Panc1 (cell line): ENCODE results near the gene OPN1SW. TPM values are rescaled to one million over a fixed set of nuclear protein-coding genes. Genes with fewer than 3 reads are reported as not detected.
A peak's percentile ranks its signal among the peaks of the same experiment; 100 is the strongest.

Source experiments
- ATAC-seq: fragments of 200-7000 bp; cut with Tn5 transposase; 2 replicates; pipeline ENCODE4 v1.9.1; 2020; ENCODE audit warnings: mild to moderate bottlenecking, moderate library complexity
- BruUV-seq: library from RNA; stranded (reverse); fragments of 400-500 nt; replicated peaks from 2 replicates; lab custom pipeline; 2021; lab: Mats Ljungman, UMichigan
- CTCF ChIA-PET: fragments of 300-600 bp; sonication (Branson Sonifier 250); formaldehyde crosslinking; loops from one replicate; lab custom pipeline; 2022; ENCODE audit warnings: antibody characterized with exemption; lab: Charles Lee
- POLR2A ChIA-PET: fragments of 300-600 bp; sonication (Branson Sonifier 250); formaldehyde crosslinking; loops from one replicate; lab custom pipeline; 2022; ENCODE audit warnings: antibody characterized with exemption; lab: Charles Lee
- DNase-seq: peaks from one replicate; pipeline ENCODE4 v3.0.0-alpha.2; 2010; ENCODE audit warnings: low read depth, low spot score
- H3K27ac ChIP-seq: 2 replicates; pipeline ENCODE4 v1.5.1; 2011; ENCODE audit warnings: mild to moderate bottlenecking, low read length, inconsistent platforms
- H3K27me3 ChIP-seq: fragments of 200-500 bp; sonication (Bioruptor generic); 2 replicates; pipeline ENCODE4 v1.6.0; 2014; ENCODE audit warnings: low read length, inconsistent platforms; ENCODE audit not compliant: control insufficient read depth, insufficient read depth
- H3K36me3 ChIP-seq: fragments of 200-500 bp; sonication (Bioruptor generic); 2 replicates; pipeline ENCODE4 v1.5.1; 2014; ENCODE audit warnings: inconsistent platforms, mild to moderate bottlenecking, low read length, moderate library complexity; ENCODE audit not compliant: control insufficient read depth, insufficient read depth
- H3K4me1 ChIP-seq: 2 replicates; pipeline ENCODE4 v1.5.1; 2011; ENCODE audit warnings: inconsistent platforms, mild to moderate bottlenecking, low read length, moderate library complexity; ENCODE audit not compliant: control insufficient read depth, insufficient read depth
- H3K4me3 ChIP-seq, 2 experiments: 2 replicates each; pipeline ENCODE4 v1.5.1; 2011 to 2012; ENCODE audit warnings: low read depth in 2 of 2, low read length in 2 of 2, mild to moderate bottlenecking in 2 of 2, inconsistent platforms in 1 of 2, moderate library complexity in 1 of 2
- H3K9me3 ChIP-seq: fragments of 200-500 bp; sonication (Bioruptor generic); 2 replicates; pipeline ENCODE4 v1.5.1; 2014; ENCODE audit warnings: low read depth, mild to moderate bottlenecking, inconsistent platforms, low read length, moderate library complexity; ENCODE audit not compliant: control insufficient read depth, insufficient read depth
- POLR2AphosphoS5 ChIP-seq: IDR thresholded peaks from 2 replicates; pipeline ENCODE4 v1.6.1; 2012; ENCODE audit warnings: mild to moderate bottlenecking, low read depth, low read length, moderate library complexity
- SIN3A ChIP-seq: IDR thresholded peaks from 2 replicates; pipeline ENCODE4 v1.6.1; 2012; ENCODE audit warnings: low read depth, mild to moderate bottlenecking, low read length, moderate library complexity, borderline replicate concordance; ENCODE audit not compliant: insufficient read depth
- TCF7L2 ChIP-seq: IDR thresholded peaks from 2 replicates; pipeline ENCODE4 v1.6.1; 2011; ENCODE audit warnings: mild to moderate bottlenecking, low read depth, low read length, inconsistent platforms
- in situ Hi-C: cut with HindIII; loops from 2 replicates; pipeline ENCODE4 v1.10.0; 2016; ENCODE audit warnings: low sequenced_read_pairs, low pct_unique_long_range_greater_than_20kb
- intact Hi-C: fragments of 100-400 bp; cut with micrococcal nuclease; formaldehyde crosslinking; loops from one replicate; pipeline ENCODE4 v1.10.0; 2022; ENCODE audit not compliant: unreplicated experiment
- total RNA-seq: library from RNA; stranded (reverse); gene quantifications from one replicate; pipeline ENCODE4 v1.2.1, GENCODE V29; 2021; ENCODE audit not compliant: unreplicated experiment
- TF ChIP-seq, protein P1 (sequence below), 2 experiments: IDR thresholded peaks; 2 replicates each; pipeline ENCODE4 v1.6.1; 2011 to 2012; ENCODE audit warnings: low read depth in 2 of 2, control low read depth in 1 of 2, low read length in 1 of 2, mild to moderate bottlenecking in 1 of 2, moderate library complexity in 1 of 2; ENCODE audit not compliant: insufficient read depth in 1 of 2
- TF ChIP-seq, protein P2 (sequence below): fragments of 450-650 bp; IDR thresholded peaks from 2 replicates; pipeline ENCODE4 v1.5.1; 2017; ENCODE audit warnings: mild to moderate bottlenecking

Gene OPN1SW
- total RNA-seq, 1 experiment from 2014 or later = not detected

DNA sequence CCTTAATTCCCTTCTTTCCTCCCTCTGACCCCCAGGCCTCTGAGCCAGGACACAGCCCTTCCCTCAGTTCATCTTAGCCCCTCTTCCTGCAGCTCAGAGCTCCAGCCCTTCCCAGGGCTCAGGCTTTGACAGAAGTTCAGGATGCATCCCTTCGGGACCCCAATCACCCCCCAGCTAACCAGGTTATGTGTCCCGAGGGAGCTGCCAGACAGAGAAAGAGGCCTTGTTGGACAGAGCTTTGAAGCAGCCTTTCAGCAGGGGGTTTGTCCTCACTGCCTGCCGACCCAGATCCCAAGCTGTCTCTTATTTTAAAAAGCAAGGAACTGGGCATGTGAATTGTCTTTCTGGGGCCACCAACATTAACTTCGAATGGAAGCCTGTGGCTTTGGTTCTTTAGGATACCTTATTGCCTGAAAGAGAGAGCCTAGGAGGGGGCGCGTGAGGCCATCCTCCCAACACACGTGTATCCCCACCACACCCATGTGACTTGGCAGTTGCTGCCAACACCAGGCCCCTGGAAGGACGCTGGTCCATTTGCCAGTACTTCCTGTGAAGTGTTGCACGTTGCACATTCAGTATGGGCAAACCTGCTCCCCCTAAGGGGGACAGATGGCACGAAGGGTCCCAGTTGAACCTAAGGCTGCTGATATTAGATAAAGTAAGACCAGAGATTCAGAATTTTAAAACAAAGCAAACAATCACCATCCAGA lies 17.0 kb upstream of the OPN1SW start:
- TF ChIP-seq, protein P1, sequence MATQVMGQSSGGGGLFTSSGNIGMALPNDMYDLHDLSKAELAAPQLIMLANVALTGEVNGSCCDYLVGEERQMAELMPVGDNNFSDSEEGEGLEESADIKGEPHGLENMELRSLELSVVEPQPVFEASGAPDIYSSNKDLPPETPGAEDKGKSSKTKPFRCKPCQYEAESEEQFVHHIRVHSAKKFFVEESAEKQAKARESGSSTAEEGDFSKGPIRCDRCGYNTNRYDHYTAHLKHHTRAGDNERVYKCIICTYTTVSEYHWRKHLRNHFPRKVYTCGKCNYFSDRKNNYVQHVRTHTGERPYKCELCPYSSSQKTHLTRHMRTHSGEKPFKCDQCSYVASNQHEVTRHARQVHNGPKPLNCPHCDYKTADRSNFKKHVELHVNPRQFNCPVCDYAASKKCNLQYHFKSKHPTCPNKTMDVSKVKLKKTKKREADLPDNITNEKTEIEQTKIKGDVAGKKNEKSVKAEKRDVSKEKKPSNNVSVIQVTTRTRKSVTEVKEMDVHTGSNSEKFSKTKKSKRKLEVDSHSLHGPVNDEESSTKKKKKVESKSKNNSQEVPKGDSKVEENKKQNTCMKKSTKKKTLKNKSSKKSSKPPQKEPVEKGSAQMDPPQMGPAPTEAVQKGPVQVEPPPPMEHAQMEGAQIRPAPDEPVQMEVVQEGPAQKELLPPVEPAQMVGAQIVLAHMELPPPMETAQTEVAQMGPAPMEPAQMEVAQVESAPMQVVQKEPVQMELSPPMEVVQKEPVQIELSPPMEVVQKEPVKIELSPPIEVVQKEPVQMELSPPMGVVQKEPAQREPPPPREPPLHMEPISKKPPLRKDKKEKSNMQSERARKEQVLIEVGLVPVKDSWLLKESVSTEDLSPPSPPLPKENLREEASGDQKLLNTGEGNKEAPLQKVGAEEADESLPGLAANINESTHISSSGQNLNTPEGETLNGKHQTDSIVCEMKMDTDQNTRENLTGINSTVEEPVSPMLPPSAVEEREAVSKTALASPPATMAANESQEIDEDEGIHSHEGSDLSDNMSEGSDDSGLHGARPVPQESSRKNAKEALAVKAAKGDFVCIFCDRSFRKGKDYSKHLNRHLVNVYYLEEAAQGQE (IDR thresholded peaks at IDR 0.05; ENCODE audit: insufficient read depth in 1 of 2, low read depth in 2 of 2, low read length in 1 of 2) = no peak
- TF ChIP-seq, protein P2, sequence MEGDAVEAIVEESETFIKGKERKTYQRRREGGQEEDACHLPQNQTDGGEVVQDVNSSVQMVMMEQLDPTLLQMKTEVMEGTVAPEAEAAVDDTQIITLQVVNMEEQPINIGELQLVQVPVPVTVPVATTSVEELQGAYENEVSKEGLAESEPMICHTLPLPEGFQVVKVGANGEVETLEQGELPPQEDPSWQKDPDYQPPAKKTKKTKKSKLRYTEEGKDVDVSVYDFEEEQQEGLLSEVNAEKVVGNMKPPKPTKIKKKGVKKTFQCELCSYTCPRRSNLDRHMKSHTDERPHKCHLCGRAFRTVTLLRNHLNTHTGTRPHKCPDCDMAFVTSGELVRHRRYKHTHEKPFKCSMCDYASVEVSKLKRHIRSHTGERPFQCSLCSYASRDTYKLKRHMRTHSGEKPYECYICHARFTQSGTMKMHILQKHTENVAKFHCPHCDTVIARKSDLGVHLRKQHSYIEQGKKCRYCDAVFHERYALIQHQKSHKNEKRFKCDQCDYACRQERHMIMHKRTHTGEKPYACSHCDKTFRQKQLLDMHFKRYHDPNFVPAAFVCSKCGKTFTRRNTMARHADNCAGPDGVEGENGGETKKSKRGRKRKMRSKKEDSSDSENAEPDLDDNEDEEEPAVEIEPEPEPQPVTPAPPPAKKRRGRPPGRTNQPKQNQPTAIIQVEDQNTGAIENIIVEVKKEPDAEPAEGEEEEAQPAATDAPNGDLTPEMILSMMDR = no peak
- TF ChIP-seq POLR2AphosphoS5 (no peak), SIN3A (no peak), TCF7L2 (no peak)
- no peak for DNase-seq
- Histone ChIP-seq H3K4me1 (no peaks in the 10 kb centered on the region; the same call in 1 of the 2 replicates), H3K36me3 (no peaks in the 10 kb centered on the region; the same call in 1 of the 2 replicates), H3K4me3 (no peak overlapping the region; a peak in 1 of 4 replicates), H3K9me3 (no peaks in the 10 kb centered on the region), H3K27ac (no peak overlapping the region), H3K27me3 (peaks cover 11% of the 10 kb centered on the region)
- ChIA-PET CTCF (no interaction called here), POLR2A (no interaction called here)
- in situ Hi-C loops (no loop called here), intact Hi-C loops (loop anchor here (5.0 kb wide), 1 partner anchor 90 kb away; no protein-coding TSS in a partner anchor)
- no peak for ATAC-seq
- no TSS peak for BruUV-seq

DNA sequence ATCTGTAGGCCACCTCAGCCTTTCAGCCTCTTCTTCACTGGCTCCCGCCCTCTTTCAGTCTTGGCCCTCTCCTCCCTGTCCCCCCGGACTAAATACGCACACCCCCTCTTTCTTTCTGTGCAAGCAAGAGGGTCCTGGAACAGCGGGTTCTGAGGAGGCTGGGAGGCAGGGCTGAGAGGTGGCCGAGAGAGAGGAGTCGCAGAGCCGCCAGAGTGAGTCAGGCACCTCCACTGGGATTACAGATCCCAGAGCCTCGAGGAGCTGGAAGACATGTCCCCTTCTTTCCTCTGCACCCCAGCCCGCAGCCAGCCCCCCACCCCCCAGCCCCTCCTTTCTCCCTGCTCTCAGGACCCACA lies 16.4 kb upstream of the OPN1SW start:
- BruUV-seq = no TSS peak
- DNase-seq = no peak
- peaks cover 14% of the 10 kb centered on the region for H3K27me3 ChIP-seq
- ATAC-seq = no peak
- H3K9me3 ChIP-seq = no peaks in the 10 kb centered on the region
- in situ Hi-C loops = no loop called here
- ChIA-PET CTCF (no interaction called here), POLR2A (no interaction called here)
- no peak overlapping the region for H3K27ac ChIP-seq
- peak overlapping the region; percentile 63 to 65; a peak in 2 of 4 replicates for H3K4me3 ChIP-seq
- intact Hi-C loops = loop anchor here (5.0 kb wide), 1 partner anchor 90 kb away; no protein-coding TSS in a partner anchor
- TF ChIP-seq POLR2AphosphoS5 (no peak), TCF7L2 (no peak), SIN3A (no peak)
- TF ChIP-seq, protein P1 (IDR thresholded peaks at IDR 0.05; ENCODE audit: insufficient read depth in 1 of 2, low read depth in 2 of 2, low read length in 1 of 2) = no peak
- TF ChIP-seq, protein P2 = no peak
- no peaks in the 10 kb centered on the region; the same call in 1 of the 2 replicates for H3K36me3 ChIP-seq
- no peaks in the 10 kb centered on the region; the same call in 1 of the 2 replicates for H3K4me1 ChIP-seq
